Activated T-helper 2 cell treated with anti-CD3 and anti-CD28 coated beads, Interferon-gamma antibody, Interleukin-2, Interleukin-4, amounts not matched to agents 10 μg/mL and 5 μg/mL and 100 μg/mL, durations not matched to agents 14 hours and 24 hours and 36 hours (primary cell): Measurements from ENCODE around the gene SEPHS2. TPM values are rescaled to one million over a fixed set of nuclear protein-coding genes. Genes with fewer than 3 reads are reported as not detected.
"Not testable (repeated sequence)": the region's sequence is repeated elsewhere in the genome, so short reads cannot be mapped to it uniquely, and the experiment has no call there.

ENCODE experiments used
- DNase-seq: peaks from one replicate; pipeline ENCODE4 v3.0.0; 2021; ENCODE audit warnings: low spot score
- H3K27ac Mint-ChIP-seq: one replicate; pipeline ENCODE4 v1.8.0; 2021; ENCODE audit warnings: mixed read lengths
- H3K27me3 Mint-ChIP-seq: one replicate; pipeline ENCODE4 v1.8.0; 2021; ENCODE audit warnings: low read depth, mixed read lengths
- H3K36me3 Mint-ChIP-seq: one replicate; pipeline ENCODE4 v1.8.0; 2021; ENCODE audit warnings: low read depth, mixed read lengths
- H3K4me1 Mint-ChIP-seq: one replicate; pipeline ENCODE4 v1.8.0; 2021; ENCODE audit warnings: low read depth, mixed read lengths
- H3K4me3 Mint-ChIP-seq: one replicate; pipeline ENCODE4 v1.8.0; 2021; ENCODE audit warnings: low read depth, mild to moderate bottlenecking, moderate library complexity, mixed read lengths
- H3K9me3 Mint-ChIP-seq: one replicate; pipeline ENCODE4 v1.8.0; 2021; ENCODE audit warnings: mixed read lengths
- intact Hi-C: fragments of 100-400 bp; cut with micrococcal nuclease; formaldehyde crosslinking; loops from one replicate; pipeline ENCODE4 v1.15.1; 2023
- total RNA-seq: library from RNA; stranded (reverse); gene quantifications from 2 replicates; pipeline ENCODE4 v1.2.3, GENCODE V29; 2022

The SEPHS2 gene
- total RNA-seq, 1 donor from 2014 or later, result 82.9 TPM

DNA sequence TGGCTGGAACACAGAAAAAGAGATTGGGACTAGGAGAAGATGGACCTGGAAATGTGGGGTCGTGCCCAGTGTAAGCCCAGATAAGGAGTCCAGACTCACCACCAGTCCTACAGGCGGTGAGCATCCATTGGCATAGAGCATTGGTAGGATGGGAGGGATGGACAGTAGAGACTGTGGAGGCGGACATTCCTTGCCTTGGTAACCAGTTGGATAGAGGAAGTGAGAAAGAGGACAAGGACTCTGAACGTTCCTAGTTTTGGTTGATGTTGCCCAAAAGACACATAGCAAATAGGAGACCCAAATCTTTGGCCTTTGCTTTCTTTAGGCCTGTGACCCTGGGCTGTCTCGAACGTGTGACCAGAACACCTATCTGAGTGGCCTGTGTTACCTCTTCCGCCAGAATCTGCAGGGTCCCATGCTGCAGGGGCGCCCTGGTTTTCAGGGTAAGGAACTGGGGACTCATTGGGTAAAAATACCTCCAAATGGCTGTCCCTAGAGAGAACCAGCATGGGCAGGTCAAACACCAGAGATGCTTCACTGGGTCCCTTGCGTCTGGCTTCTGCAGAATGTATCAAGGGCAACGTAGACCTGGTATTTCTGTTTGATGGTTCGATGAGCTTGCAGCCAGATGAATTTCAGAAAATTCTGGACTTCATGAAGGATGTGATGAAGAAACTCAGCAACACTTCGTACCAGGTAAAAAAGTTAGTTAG is 33.2 kb upstream of the SEPHS2 start:
- intact Hi-C loops, result no loop called here
- Mint-ChIP-seq H3K36me3 (peaks cover 92% of the 10 kb centered on the region), H3K27me3 (no peaks in the 10 kb centered on the region), H3K4me1 (peaks cover 55% of the 10 kb centered on the region), H3K4me3 (no peak overlapping the region), H3K27ac (peak overlapping the region; percentile 36), H3K9me3 (no peaks in the 10 kb centered on the region)
- no peak for DNase-seq

DNA sequence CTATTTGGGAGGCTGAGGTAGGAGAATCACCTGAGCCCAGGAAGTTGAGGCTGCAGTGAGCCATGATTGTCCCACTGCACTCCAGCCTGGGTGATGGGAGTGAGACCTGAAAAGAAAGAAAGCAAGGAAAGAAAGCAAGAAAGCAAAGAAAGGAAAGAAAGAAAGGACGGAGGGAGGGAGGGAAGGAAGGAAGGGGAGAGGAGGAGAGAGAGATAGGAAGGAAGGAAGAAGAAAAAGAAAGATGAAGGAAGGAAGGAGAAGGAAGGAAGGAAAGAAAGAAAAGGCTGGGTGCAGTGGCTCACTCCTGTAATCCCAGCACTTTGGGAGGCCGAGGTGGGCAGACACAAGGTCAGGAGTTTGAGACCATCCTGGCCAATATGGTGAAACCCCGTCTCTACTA is 32.1 kb upstream of the SEPHS2 start:
- peaks cover 91% of the 10 kb centered on the region for H3K36me3 Mint-ChIP-seq
- peak overlapping the region; percentile 45 for H3K4me3 Mint-ChIP-seq
- H3K9me3 Mint-ChIP-seq, H3K27me3 Mint-ChIP-seq, DNase-seq, intact Hi-C loops: not testable (repeated sequence)
- H3K27ac Mint-ChIP-seq, result peak overlapping the region; percentile 86
- peaks cover 51% of the 10 kb centered on the region for H3K4me1 Mint-ChIP-seq

DNA sequence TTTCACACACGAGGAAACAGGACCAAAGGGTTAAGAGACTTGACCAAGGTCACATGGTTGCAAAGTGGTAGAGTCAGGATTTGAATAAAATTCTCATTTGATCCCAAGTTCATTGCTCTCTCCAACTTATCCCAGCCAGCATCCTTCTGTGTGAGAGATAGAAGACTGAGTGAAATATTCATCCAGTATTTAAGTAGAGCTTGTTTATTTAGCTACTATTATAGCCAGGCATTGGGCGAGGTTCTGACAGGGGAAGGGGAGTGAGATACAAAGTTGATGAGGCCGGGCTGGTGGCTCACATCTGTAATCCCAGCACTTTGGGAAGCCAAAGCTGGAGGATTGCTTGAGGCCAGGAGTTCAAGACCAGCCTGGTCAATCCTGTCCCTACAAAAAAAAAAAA is 31.3 kb upstream of the SEPHS2 start:
- peak overlapping the region; percentile 19 for H3K4me3 Mint-ChIP-seq
- peaks cover 86% of the 10 kb centered on the region for H3K36me3 Mint-ChIP-seq
- no peak for DNase-seq
- no peaks in the 10 kb centered on the region for H3K9me3 Mint-ChIP-seq
- H3K27ac Mint-ChIP-seq, result peak overlapping the region; percentile 86
- intact Hi-C loops, result no loop called here
- H3K4me1 Mint-ChIP-seq, result peaks cover 52% of the 10 kb centered on the region
- H3K27me3 Mint-ChIP-seq, result no peaks in the 10 kb centered on the region

DNA sequence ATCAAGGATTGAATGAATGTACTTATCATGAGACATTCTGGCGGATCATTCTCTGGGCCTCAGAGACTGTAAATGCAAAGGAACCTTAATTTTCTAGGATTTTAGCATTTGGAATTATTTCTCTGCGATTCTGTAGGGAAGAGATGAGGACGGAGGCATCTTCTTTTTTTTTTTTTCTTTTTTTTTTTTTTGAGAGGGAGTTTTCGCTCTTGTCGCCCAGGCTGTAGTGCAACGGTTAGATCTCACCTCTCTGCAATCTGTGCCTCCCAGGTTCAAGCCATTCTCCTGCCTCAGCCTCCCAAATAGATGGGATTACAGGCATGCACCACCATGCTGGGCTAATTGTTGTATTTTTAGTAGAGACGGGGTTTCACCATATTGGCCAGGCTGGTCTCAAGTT is 29.0 kb upstream of the SEPHS2 start:
- intact Hi-C loops, result loop anchor here (5.0 kb wide), 2 partner anchors 93 to 97 kb away; no protein-coding TSS in a partner anchor

DNA sequence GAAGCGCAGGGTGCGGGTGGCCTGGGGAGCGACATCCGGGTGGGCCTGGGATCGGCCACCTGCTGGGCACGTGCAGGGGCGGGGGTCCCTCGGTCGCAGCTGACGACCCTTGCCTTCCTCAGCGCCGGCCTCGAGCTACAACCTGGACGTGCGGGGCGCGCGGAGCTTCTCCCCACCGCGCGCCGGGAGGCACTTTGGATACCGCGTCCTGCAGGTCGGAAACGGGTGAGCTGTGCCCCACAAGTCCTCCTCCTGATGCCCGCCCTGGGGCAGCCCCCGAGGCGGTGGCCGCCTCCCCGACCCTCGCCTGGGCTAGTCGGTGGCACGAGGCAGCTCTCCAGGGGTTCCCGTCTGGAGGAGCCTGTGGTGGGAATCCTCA is 28.4 kb upstream of the SEPHS2 start:
- no peak for DNase-seq
- peak overlapping the region; percentile 97 for H3K27ac Mint-ChIP-seq
- H3K9me3 Mint-ChIP-seq, result no peaks in the 10 kb centered on the region
- H3K4me1 Mint-ChIP-seq, result peaks cover 56% of the 10 kb centered on the region
- peak overlapping the region; percentile 99 for H3K4me3 Mint-ChIP-seq
- H3K36me3 Mint-ChIP-seq, result peaks cover 60% of the 10 kb centered on the region
- intact Hi-C loops, result loop anchor here (5.0 kb wide), 2 partner anchors 93 to 97 kb away; no protein-coding TSS in a partner anchor
- H3K27me3 Mint-ChIP-seq, result no peaks in the 10 kb centered on the region

More for the DNA sequence above, 29.0 kb upstream of the SEPHS2 start:
- Mint-ChIP-seq H3K36me3 (peaks cover 63% of the 10 kb centered on the region), H3K4me1 (peaks cover 52% of the 10 kb centered on the region), H3K4me3 (peak overlapping the region; percentile 99), H3K9me3 (no peaks in the 10 kb centered on the region), H3K27ac (peak overlapping the region; percentile 81), H3K27me3 (no peaks in the 10 kb centered on the region)
- DNase-seq, result no peak

DNA sequence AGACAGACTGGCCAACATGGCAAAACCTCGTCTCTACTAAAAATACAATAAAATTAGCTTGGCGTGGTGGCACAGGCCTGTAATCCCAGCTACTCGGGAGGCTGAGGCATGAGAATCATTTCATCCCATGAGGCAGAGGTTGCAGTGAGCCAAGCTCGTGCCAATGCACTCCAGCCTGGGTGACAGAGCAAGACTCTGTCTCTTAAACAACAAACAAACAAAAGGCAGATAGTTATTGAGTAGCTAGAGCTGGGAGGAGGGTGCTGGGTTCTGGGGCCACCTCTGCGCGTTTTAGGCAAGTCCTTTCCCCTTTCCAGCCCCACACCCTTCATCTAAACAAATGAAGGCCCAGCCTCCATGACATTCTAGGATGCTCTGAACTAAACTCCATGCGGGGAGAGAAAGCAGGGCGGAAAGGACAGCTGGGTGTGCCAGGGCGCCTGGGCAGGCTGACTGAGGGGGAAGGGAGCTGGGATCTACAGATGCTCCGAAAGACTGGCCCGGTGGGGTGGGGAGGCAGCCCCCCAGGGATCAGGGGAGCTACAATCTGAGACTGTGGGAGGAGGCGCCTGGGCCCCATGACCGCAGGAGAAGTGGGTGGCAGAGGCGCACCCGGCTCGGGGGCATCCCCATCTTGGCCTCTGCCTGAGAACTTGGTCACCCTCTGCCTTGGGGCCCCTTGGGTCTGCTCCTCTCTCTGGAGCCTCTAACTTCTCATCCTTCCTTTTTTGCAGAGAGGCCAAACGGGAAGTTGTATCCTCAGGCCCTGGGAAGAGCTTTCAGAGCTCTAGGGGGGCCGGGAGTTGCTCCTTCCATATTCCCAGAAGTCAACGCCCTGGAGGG is 27.8 kb upstream of the SEPHS2 start:
- peaks cover 53% of the 10 kb centered on the region for H3K4me1 Mint-ChIP-seq

DNA sequence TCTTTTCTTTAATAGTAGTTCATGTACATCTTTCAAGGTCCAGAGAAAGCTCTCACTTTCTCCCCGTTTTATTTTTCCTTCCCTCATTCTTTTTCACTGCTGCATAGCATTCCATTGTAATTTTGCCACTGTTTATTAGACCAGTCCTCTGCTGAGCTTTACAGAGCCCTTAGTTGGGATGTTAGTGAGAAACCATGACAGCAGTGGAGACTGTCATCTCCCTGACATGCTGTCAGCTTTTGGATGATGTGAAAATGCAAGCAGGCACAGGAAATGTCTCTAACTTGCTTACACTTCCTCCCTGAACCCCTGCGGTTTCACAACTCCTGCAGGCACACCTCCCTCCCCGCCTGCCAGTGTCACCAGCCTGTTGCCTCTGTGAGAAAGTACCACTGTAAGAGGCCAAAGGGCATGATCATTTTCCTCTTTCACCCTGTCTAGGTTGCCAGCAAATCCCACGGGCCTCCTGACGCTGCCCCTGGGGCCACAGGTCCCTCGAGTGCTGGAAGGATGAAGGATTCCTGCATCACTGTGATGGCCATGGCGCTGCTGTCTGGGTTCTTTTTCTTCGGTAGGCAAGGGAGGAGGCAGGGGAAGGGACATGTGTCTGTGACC is 26.8 kb upstream of the SEPHS2 start, which contains the start of gene ITGAL:
ITGAL (plus strand) TSS at position 415 of the 615 bp plus-strand sequence; CDS start at position 511, 96 bp downstream.
- Mint-ChIP-seq H3K9me3 (no peaks in the 10 kb centered on the region), H3K36me3 (peaks cover 43% of the 10 kb centered on the region), H3K27me3 (no peaks in the 10 kb centered on the region), H3K27ac (peak within 1 kb of the TSS; percentile 97), H3K4me1 (peaks cover 52% of the 10 kb centered on the region), H3K4me3 (peak within 1 kb of the TSS; percentile 99)
- peak; percentile 83 for DNase-seq
- intact Hi-C loops, result loop anchor here (1.0 to 5.0 kb wide), 4 partner anchors 22 to 95 kb away; partner anchors contain the start of gene ZNF768

More for the DNA sequence above, 27.8 kb upstream of the SEPHS2 start:
- Mint-ChIP-seq H3K27me3 (no peaks in the 10 kb centered on the region), H3K27ac (peak overlapping the region; percentile 97), H3K9me3 (no peaks in the 10 kb centered on the region), H3K36me3 (peaks cover 54% of the 10 kb centered on the region), H3K4me3 (peak overlapping the region; percentile 99)
- DNase-seq, result no peak
- intact Hi-C loops, result loop anchor here (2.0 to 5.0 kb wide), 3 partner anchors 53 to 96 kb away; partner anchors contain the start of gene ZNF768

DNA sequence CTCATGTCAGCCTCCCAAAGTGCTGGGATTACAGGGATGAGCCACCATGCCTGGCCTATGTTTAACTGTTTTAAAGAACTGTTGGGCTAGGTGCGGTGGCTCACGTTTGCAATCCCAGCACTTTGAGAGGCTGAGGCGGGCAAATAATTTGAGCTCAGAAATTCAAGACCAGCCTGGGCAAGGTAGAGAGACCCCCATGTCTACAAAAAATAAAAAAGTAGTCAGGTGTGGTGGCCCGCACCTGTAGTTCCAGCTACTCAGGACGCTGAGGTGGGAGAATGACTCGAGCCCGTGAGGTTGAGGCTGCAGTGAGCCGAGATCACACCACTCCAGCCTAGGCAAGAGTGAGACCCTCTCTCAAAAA is 24.9 kb upstream of the SEPHS2 start:
- peak overlapping the region; percentile 97 for H3K27ac Mint-ChIP-seq
- H3K27me3 Mint-ChIP-seq, result no peaks in the 10 kb centered on the region
- H3K4me1 Mint-ChIP-seq, result peaks cover 50% of the 10 kb centered on the region
- no peak overlapping the region for H3K4me3 Mint-ChIP-seq
- H3K36me3 Mint-ChIP-seq, result peaks cover 28% of the 10 kb centered on the region
- intact Hi-C loops, result loop anchor here (5.0 kb wide), 2 partner anchors 93 to 97 kb away; no protein-coding TSS in a partner anchor
- H3K9me3 Mint-ChIP-seq, result no peaks in the 10 kb centered on the region
- DNase-seq, result no peak

DNA sequence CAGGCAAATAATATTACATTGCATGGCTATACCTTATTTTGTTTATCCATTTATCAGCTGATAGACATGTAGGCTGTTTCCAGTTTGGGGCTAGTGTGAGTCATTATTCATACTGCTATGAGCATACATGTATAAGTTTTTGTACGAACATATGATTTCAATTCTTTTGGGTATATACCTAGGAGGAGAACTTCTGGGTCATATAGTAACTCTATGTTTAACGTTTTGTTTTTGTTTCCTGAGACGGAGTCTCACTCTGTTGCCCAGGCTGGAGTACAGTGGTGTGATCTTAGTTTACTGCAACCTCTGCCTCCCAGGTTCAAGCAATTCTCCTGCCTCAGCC is 24.5 kb upstream of the SEPHS2 start:
- Mint-ChIP-seq H3K27ac (peak overlapping the region; percentile 97), H3K36me3 (peaks cover 23% of the 10 kb centered on the region), H3K4me3 (peak overlapping the region; percentile 21), H3K27me3 (no peaks in the 10 kb centered on the region), H3K9me3 (no peaks in the 10 kb centered on the region), H3K4me1 (peaks cover 46% of the 10 kb centered on the region)
- intact Hi-C loops, result loop anchor here (5.0 kb wide), 2 partner anchors 93 to 97 kb away; no protein-coding TSS in a partner anchor
- DNase-seq, result no peak

DNA sequence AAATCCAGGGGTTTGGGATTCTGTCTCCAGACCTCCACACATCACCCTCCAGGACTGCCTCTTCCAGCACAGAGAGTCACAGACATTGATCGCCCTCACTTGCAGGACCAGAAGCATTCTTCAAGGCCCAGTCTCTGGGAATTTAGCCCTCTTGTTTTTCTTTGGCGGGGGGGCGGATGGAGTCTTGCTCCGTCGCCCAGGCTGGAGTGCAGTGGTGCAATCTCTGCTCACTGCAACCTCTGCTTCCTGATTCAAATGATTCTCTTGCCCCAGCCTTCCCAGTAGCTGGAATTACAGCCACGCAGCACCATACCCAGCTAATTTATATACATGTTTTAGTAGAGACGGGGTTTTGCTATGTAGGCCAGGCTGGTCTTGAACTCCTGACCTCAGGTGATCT is 18.4 kb upstream of the SEPHS2 start:
- no peak overlapping the region for H3K27ac Mint-ChIP-seq
- no peaks in the 10 kb centered on the region for H3K9me3 Mint-ChIP-seq
- H3K4me1 Mint-ChIP-seq, result peaks cover 30% of the 10 kb centered on the region

DNA sequence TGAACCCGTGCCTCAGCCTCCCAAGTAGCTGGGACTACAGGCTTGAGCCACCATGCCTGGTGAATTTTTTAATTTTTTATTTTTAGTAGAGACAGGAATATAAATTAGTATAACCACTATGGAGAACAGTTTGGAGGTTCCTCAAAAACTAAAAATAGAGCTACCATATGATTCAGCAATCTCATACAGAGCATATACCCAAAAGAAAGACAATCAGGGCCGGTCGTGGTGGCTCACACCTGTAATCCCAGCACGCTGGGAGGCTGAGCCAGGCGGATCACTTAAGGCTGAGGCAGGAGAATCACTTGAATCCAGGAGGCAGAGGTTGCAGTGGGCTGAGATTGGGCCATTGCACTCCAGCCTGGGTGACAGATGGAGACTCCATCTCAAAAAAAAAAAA is 15.8 kb upstream of the SEPHS2 start:
- peaks cover 50% of the 10 kb centered on the region for H3K4me1 Mint-ChIP-seq
- intact Hi-C loops, H3K9me3 Mint-ChIP-seq, H3K4me3 Mint-ChIP-seq, H3K36me3 Mint-ChIP-seq, DNase-seq, H3K27me3 Mint-ChIP-seq: not testable (repeated sequence)
- peak overlapping the region; percentile 49 for H3K27ac Mint-ChIP-seq

More for the DNA sequence above, 18.4 kb upstream of the SEPHS2 start:
- no peaks in the 10 kb centered on the region for H3K27me3 Mint-ChIP-seq
- H3K36me3 Mint-ChIP-seq, result no peaks in the 10 kb centered on the region
- DNase-seq, result no peak
- intact Hi-C loops, result no loop called here
- no peak overlapping the region for H3K4me3 Mint-ChIP-seq

DNA sequence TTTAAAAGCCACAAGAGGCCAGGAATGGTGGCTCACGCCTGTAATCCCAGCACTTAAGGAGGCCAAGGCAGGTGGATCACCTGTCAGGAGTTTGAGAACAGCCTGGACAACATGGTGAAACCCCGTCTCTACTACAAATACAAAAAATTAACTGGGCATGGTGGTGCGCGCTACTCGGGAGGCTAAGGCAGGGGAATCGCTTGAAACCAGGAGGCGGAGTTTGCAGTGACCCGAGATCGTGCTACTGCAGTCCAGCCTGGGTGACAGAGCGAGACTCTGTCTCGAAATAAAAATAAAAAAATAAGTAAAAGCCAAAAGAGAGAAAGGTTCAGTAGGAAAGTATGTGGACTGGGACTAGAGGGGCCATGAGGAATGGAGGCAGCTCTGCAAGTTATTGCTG is 13.8 kb upstream of the SEPHS2 start:
- Mint-ChIP-seq H3K27me3 (no peaks in the 10 kb centered on the region), H3K4me3 (peak overlapping the region; percentile 50), H3K36me3 (no peaks in the 10 kb centered on the region), H3K27ac (peak overlapping the region; percentile 96), H3K4me1 (peaks cover 57% of the 10 kb centered on the region), H3K9me3 (no peaks in the 10 kb centered on the region)
- no peak for DNase-seq
- intact Hi-C loops, result loop anchor here (2.0 kb wide), 1 partner anchor 25 kb away; no protein-coding TSS in a partner anchor
